ENCODE measurements around the gene LDB2. TPM values are rescaled to one million over a fixed set of nuclear protein-coding genes. Genes with fewer than 3 reads are reported as not detected.

Gene LDB2
- total and polyA plus RNA-seq, 2 donors (not counting 1 experiment from before 2014, with no cell fraction given) = not detected

GRCh38 chr4:16759931-16760582 lies 138.4 kb downstream of the LDB2 start:
- Histone ChIP-seq H4K20me1 (ENCODE audit: control insufficient read depth, insufficient read depth, low read length, poor library complexity, severe bottlenecking) (no peaks in the 10 kb centered on the region), H3K4me1 (ENCODE audit: control insufficient read depth in 2 of 2, insufficient read depth in 2 of 2, low read length in 2 of 2) (no peaks in the 10 kb centered on the region), H3K4me3 (ENCODE audit: control extremely low read depth in 1 of 5, extremely low read depth in 1 of 5, insufficient read depth in 1 of 5, low read depth in 2 of 5, low read length in 4 of 5) (no peak overlapping the region), H3K9ac (ENCODE audit: low read length) (no peak overlapping the region), H3K4me2 (replicated peaks; ENCODE audit: low read depth, low read length, poor library complexity, severe bottlenecking) (no peak overlapping the region), H3K27me3 (replicated peaks in 1 of 4; ENCODE audit: control extremely low read depth in 1 of 4, control insufficient read depth in 3 of 4, insufficient read depth in 4 of 4, low read length in 3 of 4) (no peaks in the 10 kb centered on the region), H3K79me2 (ENCODE audit: control insufficient read depth, insufficient read depth, low read length) (no peaks in the 10 kb centered on the region), H3K9me3 (ENCODE audit: control extremely low read depth in 1 of 3, control insufficient read depth in 2 of 3, insufficient read depth in 1 of 3, low read length in 2 of 3) (peaks cover 0 to 2% (median 0%) of the 10 kb centered on the region in 3 donors), H2AFZ (ENCODE audit: insufficient read depth, low read depth, low read length, poor library complexity, severe bottlenecking) (no peak overlapping the region), H3K36me3 (replicated peaks in 1 of 2; ENCODE audit: control extremely low read depth in 1 of 2, control insufficient read depth in 1 of 2, extremely low read depth in 1 of 2, insufficient read depth in 2 of 2, low read length in 1 of 2) (no peaks in the 10 kb centered on the region), H3K27ac (ENCODE audit: low read length in 2 of 2) (no peak overlapping the region)
- 96% methylated on average over 2 of the region's 5 CpGs for WGBS (ENCODE audit: insufficient coverage)
- Mint-ChIP-seq H3K4me1 (no peaks in the 10 kb centered on the region), H3K9me3 (ENCODE audit: insufficient read depth) (peaks cover 2% of the 10 kb centered on the region), H3K4me3 (no peak overlapping the region), H3K27ac (no peak overlapping the region), H3K27me3 (no peaks in the 10 kb centered on the region)
- CTCF ChIA-PET = no interaction called here
- intact Hi-C loops (cut with micrococcal nuclease) = no loop called here
- ATAC-seq (ENCODE audit: low read depth) = no peak
- TF ChIP-seq CTCF (IDR thresholded peaks at IDR 0.05) = no peak
- no peak for TF ChIP-seq EZH2 (IDR thresholded peaks at IDR 0.05; ENCODE audit: borderline replicate concordance, insufficient read depth, low read depth, low read length, poor library complexity, severe bottlenecking)
- no peak for DNase-seq
- POLR2A ChIA-PET = no interaction called here

- Mint-ChIP-seq H3K4me3 (no peak overlapping the region), H3K27ac (no peak overlapping the region), H3K27me3 (no peaks in the 10 kb centered on the region), H3K4me1 (no peaks in the 10 kb centered on the region), H3K9me3 (ENCODE audit: insufficient read depth) (peaks cover 2% of the 10 kb centered on the region)
- ChIA-PET CTCF (no interaction called here), POLR2A (no interaction called here)
- Histone ChIP-seq H3K36me3 (replicated peaks in 1 of 2; ENCODE audit: control extremely low read depth in 1 of 2, control insufficient read depth in 1 of 2, extremely low read depth in 1 of 2, insufficient read depth in 2 of 2, low read length in 1 of 2) (no peaks in the 10 kb centered on the region), H3K4me1 (ENCODE audit: control insufficient read depth in 2 of 2, insufficient read depth in 2 of 2, low read length in 2 of 2) (no peaks in the 10 kb centered on the region), H3K9ac (ENCODE audit: low read length) (no peak overlapping the region), H3K27me3 (replicated peaks in 1 of 4; ENCODE audit: control extremely low read depth in 1 of 4, control insufficient read depth in 3 of 4, insufficient read depth in 4 of 4, low read length in 3 of 4) (no peaks in the 10 kb centered on the region), H3K4me3 (ENCODE audit: control extremely low read depth in 1 of 5, extremely low read depth in 1 of 5, insufficient read depth in 1 of 5, low read depth in 2 of 5, low read length in 4 of 5) (no peak overlapping the region), H3K4me2 (replicated peaks; ENCODE audit: low read depth, low read length, poor library complexity, severe bottlenecking) (no peak overlapping the region), H2AFZ (ENCODE audit: insufficient read depth, low read depth, low read length, poor library complexity, severe bottlenecking) (no peak overlapping the region), H4K20me1 (ENCODE audit: control insufficient read depth, insufficient read depth, low read length, poor library complexity, severe bottlenecking) (no peaks in the 10 kb centered on the region), H3K9me3 (ENCODE audit: control extremely low read depth in 1 of 3, control insufficient read depth in 2 of 3, insufficient read depth in 1 of 3, low read length in 2 of 3) (peaks cover 0 to 2% (median 0%) of the 10 kb centered on the region in 3 donors), H3K79me2 (ENCODE audit: control insufficient read depth, insufficient read depth, low read length) (no peaks in the 10 kb centered on the region), H3K27ac (ENCODE audit: low read length in 2 of 2) (no peak overlapping the region)
- no peak for TF ChIP-seq CTCF (IDR thresholded peaks at IDR 0.05)
- no peak for TF ChIP-seq EZH2 (IDR thresholded peaks at IDR 0.05; ENCODE audit: borderline replicate concordance, insufficient read depth, low read depth, low read length, poor library complexity, severe bottlenecking)
- DNase-seq = no peak
- intact Hi-C loops (cut with micrococcal nuclease) = no loop called here
- no peak for ATAC-seq (ENCODE audit: low read depth)
- 75% methylated on average over 2 of the region's 8 CpGs for WGBS (ENCODE audit: insufficient coverage)
These were observed 139.6 kb downstream of the LDB2 start for GRCh38 chr4:16758816-16759215.
